GM12878 (cell line): ENCODE data around the gene NXPE1.

ENCODE experiments used
- CBX5 ChIP-seq: sonication (generic); IDR thresholded peaks from 2 replicates; pipeline ENCODE4 v1.6.1; 2016; ENCODE audit warnings: low read depth, moderate library complexity, mild to moderate bottlenecking, inconsistent platforms
- CREM ChIP-seq: IDR thresholded peaks from 2 replicates; pipeline ENCODE4 v1.6.1; 2014; ENCODE audit warnings: antibody characterized with exemption, low read depth
- ETV6 ChIP-seq, 2 experiments: fragments of 450-650 bp in 1 of 2; IDR thresholded peaks in 1 of 2; conservative IDR thresholded peaks in 1 of 2; 2 replicates each; pipeline ENCODE4 v1.6.1; 2014; ENCODE audit warnings: antibody characterized with exemption in 1 of 2, borderline replicate concordance in 1 of 2, low read depth in 1 of 2, mild to moderate bottlenecking in 1 of 2, moderate library complexity in 1 of 2
- PAX8 ChIP-seq: fragments of 450-650 bp; IDR thresholded peaks from 2 replicates; pipeline ENCODE4 v1.6.1; 2017; ENCODE audit warnings: mild to moderate bottlenecking, moderate library complexity
- TCF12 ChIP-seq: IDR thresholded peaks from 2 replicates; pipeline ENCODE4 v1.6.1; 2011; ENCODE audit warnings: low read depth, mild to moderate bottlenecking, low read length
- YY1 ChIP-seq: IDR thresholded peaks from 2 replicates; pipeline ENCODE4 v1.6.1; 2011; ENCODE audit warnings: low read depth, mild to moderate bottlenecking, low read length
- TF ChIP-seq, protein P1 (sequence below): IDR thresholded peaks from 2 replicates; pipeline ENCODE4 v1.6.1; 2012; ENCODE audit warnings: low read depth, low read length, improper control_type of control experiment
- TF ChIP-seq, protein P2 (sequence below): fragments of 450-650 bp; IDR thresholded peaks from 2 replicates; pipeline ENCODE4 v1.6.1; 2017; ENCODE audit warnings: mild to moderate bottlenecking
- TF ChIP-seq, protein P3 (sequence below): fragments of 450-650 bp; IDR thresholded peaks from 2 replicates; pipeline ENCODE4 v1.6.1; 2016; ENCODE audit warnings: mild to moderate bottlenecking
- TF ChIP-seq, protein P4 (sequence below): IDR thresholded peaks from 2 replicates; pipeline ENCODE4 v1.6.1; 2012; ENCODE audit warnings: mild to moderate bottlenecking, low read depth, low read length
- TF ChIP-seq, protein P5 (sequence below), 3 experiments: IDR thresholded peaks in 2 of 3; conservative IDR thresholded peaks in 1 of 3; 2 replicates each; pipeline ENCODE4 v1.5.1; 2011; ENCODE audit warnings: low read depth in 3 of 3, low read length in 3 of 3, mild to moderate bottlenecking in 3 of 3, control low read depth in 2 of 3, moderate library complexity in 2 of 3, inconsistent platforms in 1 of 3, mixed read lengths in 1 of 3; ENCODE audit not compliant: control insufficient read depth in 2 of 3, insufficient read depth in 1 of 3; ENCODE audit errors: extremely low read depth in 1 of 3
- TF ChIP-seq, protein P6 (sequence below): fragments of 450-650 bp; IDR thresholded peaks from 2 replicates; pipeline ENCODE4 v1.6.1; 2017; ENCODE audit warnings: mild to moderate bottlenecking, moderate library complexity
- TF ChIP-seq, protein P7 (sequence below): fragments of 450-650 bp; IDR thresholded peaks from 2 replicates; pipeline ENCODE4 v1.6.1; 2014; ENCODE audit warnings: mild to moderate bottlenecking

DNA sequence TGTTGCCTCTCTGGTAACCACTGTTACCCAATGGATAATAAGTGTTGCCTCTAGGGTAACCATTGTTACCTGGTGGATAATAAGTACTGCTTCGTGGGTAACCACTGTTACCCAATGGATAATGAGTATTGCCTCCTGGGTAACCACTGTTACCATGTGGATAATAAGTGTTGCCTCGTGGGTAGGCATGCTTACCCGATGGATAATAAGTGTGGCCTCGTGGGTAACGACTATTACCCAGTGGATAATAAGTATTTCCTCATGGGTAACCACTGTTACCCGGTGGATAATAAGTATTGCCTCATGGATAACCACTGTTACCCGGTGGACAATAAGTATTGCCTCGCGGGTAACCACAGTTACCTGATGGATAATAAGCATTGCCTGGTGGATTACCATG lies 49.7 kb upstream of the NXPE1 start:
- no peak for TF ChIP-seq PAX8
- TF ChIP-seq, protein P1, sequence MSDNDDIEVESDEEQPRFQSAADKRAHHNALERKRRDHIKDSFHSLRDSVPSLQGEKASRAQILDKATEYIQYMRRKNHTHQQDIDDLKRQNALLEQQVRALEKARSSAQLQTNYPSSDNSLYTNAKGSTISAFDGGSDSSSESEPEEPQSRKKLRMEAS = no peak
- TF ChIP-seq CBX5 = no peak
- TF ChIP-seq, protein P2, sequence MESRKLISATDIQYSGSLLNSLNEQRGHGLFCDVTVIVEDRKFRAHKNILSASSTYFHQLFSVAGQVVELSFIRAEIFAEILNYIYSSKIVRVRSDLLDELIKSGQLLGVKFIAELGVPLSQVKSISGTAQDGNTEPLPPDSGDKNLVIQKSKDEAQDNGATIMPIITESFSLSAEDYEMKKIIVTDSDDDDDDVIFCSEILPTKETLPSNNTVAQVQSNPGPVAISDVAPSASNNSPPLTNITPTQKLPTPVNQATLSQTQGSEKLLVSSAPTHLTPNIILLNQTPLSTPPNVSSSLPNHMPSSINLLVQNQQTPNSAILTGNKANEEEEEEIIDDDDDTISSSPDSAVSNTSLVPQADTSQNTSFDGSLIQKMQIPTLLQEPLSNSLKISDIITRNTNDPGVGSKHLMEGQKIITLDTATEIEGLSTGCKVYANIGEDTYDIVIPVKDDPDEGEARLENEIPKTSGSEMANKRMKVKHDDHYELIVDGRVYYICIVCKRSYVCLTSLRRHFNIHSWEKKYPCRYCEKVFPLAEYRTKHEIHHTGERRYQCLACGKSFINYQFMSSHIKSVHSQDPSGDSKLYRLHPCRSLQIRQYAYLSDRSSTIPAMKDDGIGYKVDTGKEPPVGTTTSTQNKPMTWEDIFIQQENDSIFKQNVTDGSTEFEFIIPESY = no peak
- TF ChIP-seq, protein P3, sequence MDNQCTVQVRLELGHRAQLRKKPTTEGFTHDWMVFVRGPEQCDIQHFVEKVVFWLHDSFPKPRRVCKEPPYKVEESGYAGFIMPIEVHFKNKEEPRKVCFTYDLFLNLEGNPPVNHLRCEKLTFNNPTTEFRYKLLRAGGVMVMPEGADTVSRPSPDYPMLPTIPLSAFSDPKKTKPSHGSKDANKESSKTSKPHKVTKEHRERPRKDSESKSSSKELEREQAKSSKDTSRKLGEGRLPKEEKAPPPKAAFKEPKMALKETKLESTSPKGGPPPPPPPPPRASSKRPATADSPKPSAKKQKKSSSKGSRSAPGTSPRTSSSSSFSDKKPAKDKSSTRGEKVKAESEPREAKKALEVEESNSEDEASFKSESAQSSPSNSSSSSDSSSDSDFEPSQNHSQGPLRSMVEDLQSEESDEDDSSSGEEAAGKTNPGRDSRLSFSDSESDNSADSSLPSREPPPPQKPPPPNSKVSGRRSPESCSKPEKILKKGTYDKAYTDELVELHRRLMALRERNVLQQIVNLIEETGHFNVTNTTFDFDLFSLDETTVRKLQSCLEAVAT = 0 out of 2 replicates have a peak, but pooled peaks have one; percentile 11
- TF ChIP-seq, protein P4, sequence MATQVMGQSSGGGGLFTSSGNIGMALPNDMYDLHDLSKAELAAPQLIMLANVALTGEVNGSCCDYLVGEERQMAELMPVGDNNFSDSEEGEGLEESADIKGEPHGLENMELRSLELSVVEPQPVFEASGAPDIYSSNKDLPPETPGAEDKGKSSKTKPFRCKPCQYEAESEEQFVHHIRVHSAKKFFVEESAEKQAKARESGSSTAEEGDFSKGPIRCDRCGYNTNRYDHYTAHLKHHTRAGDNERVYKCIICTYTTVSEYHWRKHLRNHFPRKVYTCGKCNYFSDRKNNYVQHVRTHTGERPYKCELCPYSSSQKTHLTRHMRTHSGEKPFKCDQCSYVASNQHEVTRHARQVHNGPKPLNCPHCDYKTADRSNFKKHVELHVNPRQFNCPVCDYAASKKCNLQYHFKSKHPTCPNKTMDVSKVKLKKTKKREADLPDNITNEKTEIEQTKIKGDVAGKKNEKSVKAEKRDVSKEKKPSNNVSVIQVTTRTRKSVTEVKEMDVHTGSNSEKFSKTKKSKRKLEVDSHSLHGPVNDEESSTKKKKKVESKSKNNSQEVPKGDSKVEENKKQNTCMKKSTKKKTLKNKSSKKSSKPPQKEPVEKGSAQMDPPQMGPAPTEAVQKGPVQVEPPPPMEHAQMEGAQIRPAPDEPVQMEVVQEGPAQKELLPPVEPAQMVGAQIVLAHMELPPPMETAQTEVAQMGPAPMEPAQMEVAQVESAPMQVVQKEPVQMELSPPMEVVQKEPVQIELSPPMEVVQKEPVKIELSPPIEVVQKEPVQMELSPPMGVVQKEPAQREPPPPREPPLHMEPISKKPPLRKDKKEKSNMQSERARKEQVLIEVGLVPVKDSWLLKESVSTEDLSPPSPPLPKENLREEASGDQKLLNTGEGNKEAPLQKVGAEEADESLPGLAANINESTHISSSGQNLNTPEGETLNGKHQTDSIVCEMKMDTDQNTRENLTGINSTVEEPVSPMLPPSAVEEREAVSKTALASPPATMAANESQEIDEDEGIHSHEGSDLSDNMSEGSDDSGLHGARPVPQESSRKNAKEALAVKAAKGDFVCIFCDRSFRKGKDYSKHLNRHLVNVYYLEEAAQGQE = 0 out of 2 replicates have a peak, but pooled peaks have one; percentile 21
- no peak for TF ChIP-seq CREM
- TF ChIP-seq, protein P5, sequence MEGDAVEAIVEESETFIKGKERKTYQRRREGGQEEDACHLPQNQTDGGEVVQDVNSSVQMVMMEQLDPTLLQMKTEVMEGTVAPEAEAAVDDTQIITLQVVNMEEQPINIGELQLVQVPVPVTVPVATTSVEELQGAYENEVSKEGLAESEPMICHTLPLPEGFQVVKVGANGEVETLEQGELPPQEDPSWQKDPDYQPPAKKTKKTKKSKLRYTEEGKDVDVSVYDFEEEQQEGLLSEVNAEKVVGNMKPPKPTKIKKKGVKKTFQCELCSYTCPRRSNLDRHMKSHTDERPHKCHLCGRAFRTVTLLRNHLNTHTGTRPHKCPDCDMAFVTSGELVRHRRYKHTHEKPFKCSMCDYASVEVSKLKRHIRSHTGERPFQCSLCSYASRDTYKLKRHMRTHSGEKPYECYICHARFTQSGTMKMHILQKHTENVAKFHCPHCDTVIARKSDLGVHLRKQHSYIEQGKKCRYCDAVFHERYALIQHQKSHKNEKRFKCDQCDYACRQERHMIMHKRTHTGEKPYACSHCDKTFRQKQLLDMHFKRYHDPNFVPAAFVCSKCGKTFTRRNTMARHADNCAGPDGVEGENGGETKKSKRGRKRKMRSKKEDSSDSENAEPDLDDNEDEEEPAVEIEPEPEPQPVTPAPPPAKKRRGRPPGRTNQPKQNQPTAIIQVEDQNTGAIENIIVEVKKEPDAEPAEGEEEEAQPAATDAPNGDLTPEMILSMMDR (IDR thresholded peaks at IDR 0.05 in 2 of 3, conservative IDR thresholded peaks at IDR 0.05 in 1 of 3; ENCODE audit: control insufficient read depth in 2 of 3, extremely low read depth in 1 of 3, insufficient read depth in 1 of 3, low read depth in 3 of 3, low read length in 3 of 3) = no peak
- no peak for TF ChIP-seq YY1
- no peak for TF ChIP-seq ETV6 (conservative IDR thresholded peaks at IDR 0.05 in 1 of 2, IDR thresholded peaks at IDR 0.05 in 1 of 2; ENCODE audit: borderline replicate concordance in 1 of 2, low read depth in 1 of 2)
- no peak for TF ChIP-seq TCF12
- TF ChIP-seq, protein P6, sequence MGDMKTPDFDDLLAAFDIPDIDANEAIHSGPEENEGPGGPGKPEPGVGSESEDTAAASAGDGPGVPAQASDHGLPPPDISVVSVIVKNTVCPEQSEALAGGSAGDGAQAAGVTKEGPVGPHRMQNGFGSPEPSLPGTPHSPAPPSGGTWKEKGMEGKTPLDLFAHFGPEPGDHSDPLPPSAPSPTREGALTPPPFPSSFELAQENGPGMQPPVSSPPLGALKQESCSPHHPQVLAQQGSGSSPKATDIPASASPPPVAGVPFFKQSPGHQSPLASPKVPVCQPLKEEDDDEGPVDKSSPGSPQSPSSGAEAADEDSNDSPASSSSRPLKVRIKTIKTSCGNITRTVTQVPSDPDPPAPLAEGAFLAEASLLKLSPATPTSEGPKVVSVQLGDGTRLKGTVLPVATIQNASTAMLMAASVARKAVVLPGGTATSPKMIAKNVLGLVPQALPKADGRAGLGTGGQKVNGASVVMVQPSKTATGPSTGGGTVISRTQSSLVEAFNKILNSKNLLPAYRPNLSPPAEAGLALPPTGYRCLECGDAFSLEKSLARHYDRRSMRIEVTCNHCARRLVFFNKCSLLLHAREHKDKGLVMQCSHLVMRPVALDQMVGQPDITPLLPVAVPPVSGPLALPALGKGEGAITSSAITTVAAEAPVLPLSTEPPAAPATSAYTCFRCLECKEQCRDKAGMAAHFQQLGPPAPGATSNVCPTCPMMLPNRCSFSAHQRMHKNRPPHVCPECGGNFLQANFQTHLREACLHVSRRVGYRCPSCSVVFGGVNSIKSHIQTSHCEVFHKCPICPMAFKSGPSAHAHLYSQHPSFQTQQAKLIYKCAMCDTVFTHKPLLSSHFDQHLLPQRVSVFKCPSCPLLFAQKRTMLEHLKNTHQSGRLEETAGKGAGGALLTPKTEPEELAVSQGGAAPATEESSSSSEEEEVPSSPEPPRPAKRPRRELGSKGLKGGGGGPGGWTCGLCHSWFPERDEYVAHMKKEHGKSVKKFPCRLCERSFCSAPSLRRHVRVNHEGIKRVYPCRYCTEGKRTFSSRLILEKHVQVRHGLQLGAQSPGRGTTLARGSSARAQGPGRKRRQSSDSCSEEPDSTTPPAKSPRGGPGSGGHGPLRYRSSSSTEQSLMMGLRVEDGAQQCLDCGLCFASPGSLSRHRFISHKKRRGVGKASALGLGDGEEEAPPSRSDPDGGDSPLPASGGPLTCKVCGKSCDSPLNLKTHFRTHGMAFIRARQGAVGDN = peak; percentile 70
- TF ChIP-seq, protein P7, sequence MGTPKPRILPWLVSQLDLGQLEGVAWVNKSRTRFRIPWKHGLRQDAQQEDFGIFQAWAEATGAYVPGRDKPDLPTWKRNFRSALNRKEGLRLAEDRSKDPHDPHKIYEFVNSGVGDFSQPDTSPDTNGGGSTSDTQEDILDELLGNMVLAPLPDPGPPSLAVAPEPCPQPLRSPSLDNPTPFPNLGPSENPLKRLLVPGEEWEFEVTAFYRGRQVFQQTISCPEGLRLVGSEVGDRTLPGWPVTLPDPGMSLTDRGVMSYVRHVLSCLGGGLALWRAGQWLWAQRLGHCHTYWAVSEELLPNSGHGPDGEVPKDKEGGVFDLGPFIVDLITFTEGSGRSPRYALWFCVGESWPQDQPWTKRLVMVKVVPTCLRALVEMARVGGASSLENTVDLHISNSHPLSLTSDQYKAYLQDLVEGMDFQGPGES = no peak
